ENCODE results near the gene GPC5.

GPC5 gene

GRCh38 chr13:91563799-91564198 is 165.4 kb downstream of the GPC5 start:
- Histone ChIP-seq H3K9me3 (ENCODE audit: control insufficient read depth, insufficient read depth, low read depth, low read length) (no peaks in the 10 kb centered on the region), H3K4me1 (ENCODE audit: control insufficient read depth, insufficient read depth, low read length) (no peaks in the 10 kb centered on the region), H3K4me3 (ENCODE audit: low read depth, low read length) (no peak overlapping the region), H3K27ac (ENCODE audit: extremely low read depth, low read depth, low read length) (no peak overlapping the region), H3K36me3 (ENCODE audit: control insufficient read depth in 2 of 2, insufficient read depth in 1 of 2, low read length in 2 of 2) (no peaks in the 10 kb centered on the region)
- POLR2A ChIA-PET, result no interaction called here
- TF ChIP-seq PRDM1 (tag by site-specific recombination; IDR thresholded peaks at IDR 0.05) (no peak), ZNF423 (tag by site-specific recombination; IDR thresholded peaks at IDR 0.05) (no peak), ZNF169 (tag by site-specific recombination; IDR thresholded peaks at IDR 0.05) (no peak), ZNF394 (tag by site-specific recombination; IDR thresholded peaks at IDR 0.05; ENCODE audit: borderline replicate concordance) (no peak), ZNF138 (tag by site-specific recombination; IDR thresholded peaks at IDR 0.05; ENCODE audit: borderline replicate concordance) (no peak)
- CTCF ChIA-PET, result no interaction called here

- Histone ChIP-seq H3K9me3 (ENCODE audit: control insufficient read depth, insufficient read depth, low read depth, low read length) (no peaks in the 10 kb centered on the region), H3K27ac (ENCODE audit: extremely low read depth, low read depth, low read length) (no peak overlapping the region), H3K4me1 (ENCODE audit: control insufficient read depth, insufficient read depth, low read length) (no peaks in the 10 kb centered on the region), H3K36me3 (ENCODE audit: control insufficient read depth in 2 of 2, insufficient read depth in 1 of 2, low read length in 2 of 2) (no peaks in the 10 kb centered on the region), H3K4me3 (ENCODE audit: low read depth, low read length) (no peak overlapping the region)
- no peak for TF ChIP-seq ZSCAN5A (tag by site-specific recombination; IDR thresholded peaks at IDR 0.05)
- no peak for TF ChIP-seq ZNF514 (tag by site-specific recombination; IDR thresholded peaks at IDR 0.05)
- TF ChIP-seq ZNF621 (tag by site-specific recombination; IDR thresholded peaks at IDR 0.05), result no peak
- no peak for TF ChIP-seq ZSCAN4 (tag by site-specific recombination; IDR thresholded peaks at IDR 0.05)
- TF ChIP-seq ZNF18 (tag by site-specific recombination; IDR thresholded peaks at IDR 0.05), result no peak
- no peak for TF ChIP-seq ZNF132 (tag by site-specific recombination; IDR thresholded peaks at IDR 0.05; ENCODE audit: borderline replicate concordance)
- TF ChIP-seq ZNF530 (tag by site-specific recombination; IDR thresholded peaks at IDR 0.05; ENCODE audit: low read depth), result no peak
- TF ChIP-seq ZNF670 (tag by site-specific recombination; IDR thresholded peaks at IDR 0.05; ENCODE audit: low read depth), result no peak
- no peak for TF ChIP-seq SP7 (tag by site-specific recombination; IDR thresholded peaks at IDR 0.05)
- TF ChIP-seq ZBTB49 (tag by site-specific recombination; IDR thresholded peaks at IDR 0.05; ENCODE audit: low read depth), result no peak
- TF ChIP-seq ZBTB48 (tag by site-specific recombination; IDR thresholded peaks at IDR 0.05), result no peak
- no peak for TF ChIP-seq ZSCAN16 (tag by site-specific recombination; IDR thresholded peaks at IDR 0.05)
- no peak for TF ChIP-seq ZNF302 (tag by site-specific recombination; IDR thresholded peaks at IDR 0.05; ENCODE audit: low read depth)
- TF ChIP-seq KLF10 (tag by site-specific recombination; IDR thresholded peaks at IDR 0.05), result no peak
- TF ChIP-seq INSM2 (tag by site-specific recombination; IDR thresholded peaks at IDR 0.05), result no peak
- POLR2A ChIA-PET, result no interaction called here
- CTCF ChIA-PET, result interaction anchor here (0.7 kb wide), 1 partner anchor 129 kb away, joined by 4 read pairs; no protein-coding TSS in a partner anchor
Observed at GRCh38 chr13:91564396-91564795, 166.0 kb downstream of the GPC5 start.

All from HEK293 (cell line).